ENCODE data around the gene TBC1D22A.

Gene TBC1D22A
- total RNA-seq = 45.8 to 54.7 (median 52.5) reads per million in 3 donors

- Histone ChIP-seq H3K27ac (ENCODE audit: insufficient read depth, low read length, poor library complexity, severe bottlenecking) (peak within 1 kb of the TSS; percentile 96), H3K4me1 (ENCODE audit: control insufficient read depth, insufficient read depth, low read length, poor library complexity, severe bottlenecking) (peaks cover 19% of the 10 kb centered on the region)
These were observed at the start of gene TBC1D22A for GRCh38 chr22:46762238-46763050. TBC1D22A (plus strand) TSS chr22:46762650; CDS start chr22:46762787, 137 bp downstream.

GRCh38 chr22:46714550-46714949 is 47.9 kb upstream of the TBC1D22A start:
- no peak overlapping the region for H3K4me3 ChIP-seq (ENCODE audit: insufficient read depth, low read depth, low read length, poor library complexity, severe bottlenecking)
- H3K36me3 ChIP-seq (ENCODE audit: control insufficient read depth, insufficient read depth, low read length) = peaks cover 66% of the 10 kb centered on the region
- no peak for DNase-seq
- no peaks in the 10 kb centered on the region for H3K27me3 ChIP-seq (replicated peaks; ENCODE audit: control insufficient read depth, insufficient read depth, low read length, poor library complexity, severe bottlenecking)
- H3K9me3 ChIP-seq (ENCODE audit: control insufficient read depth, low read length) = no peaks in the 10 kb centered on the region
- H3K27ac ChIP-seq (ENCODE audit: insufficient read depth, low read length, poor library complexity, severe bottlenecking) = no peak overlapping the region
- H3K4me1 ChIP-seq (ENCODE audit: control insufficient read depth, insufficient read depth, low read length, poor library complexity, severe bottlenecking) = no peaks in the 10 kb centered on the region

More at GRCh38 chr22:46762238-46763050, at the start of gene TBC1D22A:
- peak within 1 kb of the TSS; percentile 86 for H3K4me3 ChIP-seq (ENCODE audit: insufficient read depth, low read depth, low read length, poor library complexity, severe bottlenecking)
- H3K27me3 ChIP-seq (replicated peaks; ENCODE audit: control insufficient read depth, insufficient read depth, low read length, poor library complexity, severe bottlenecking) = no peaks in the 10 kb centered on the region
- no peaks in the 10 kb centered on the region for H3K36me3 ChIP-seq (ENCODE audit: control insufficient read depth, insufficient read depth, low read length)
- no peaks in the 10 kb centered on the region for H3K9me3 ChIP-seq (ENCODE audit: control insufficient read depth, low read length)
- peak; percentile 86 to 89 (median 88) for DNase-seq

- peaks cover 60% of the 10 kb centered on the region for H3K36me3 ChIP-seq (ENCODE audit: control insufficient read depth, insufficient read depth, low read length)
These were observed 42.5 kb upstream of the TBC1D22A start for GRCh38 chr22:46719921-46720320.

GRCh38 chr22:46721501-46722085 is 40.9 kb upstream of the TBC1D22A start:
- Histone ChIP-seq H3K27me3 (replicated peaks; ENCODE audit: control insufficient read depth, insufficient read depth, low read length, poor library complexity, severe bottlenecking) (no peaks in the 10 kb centered on the region), H3K4me3 (ENCODE audit: insufficient read depth, low read depth, low read length, poor library complexity, severe bottlenecking) (no peak overlapping the region), H3K4me1 (ENCODE audit: control insufficient read depth, insufficient read depth, low read length, poor library complexity, severe bottlenecking) (peaks cover 4% of the 10 kb centered on the region), H3K9me3 (ENCODE audit: control insufficient read depth, low read length) (no peaks in the 10 kb centered on the region), H3K36me3 (ENCODE audit: control insufficient read depth, insufficient read depth, low read length) (peaks cover 58% of the 10 kb centered on the region), H3K27ac (ENCODE audit: insufficient read depth, low read length, poor library complexity, severe bottlenecking) (no peak overlapping the region)
- DNase-seq = no peak

More at GRCh38 chr22:46719921-46720320, 42.5 kb upstream of the TBC1D22A start:
- Histone ChIP-seq H3K4me3 (ENCODE audit: insufficient read depth, low read depth, low read length, poor library complexity, severe bottlenecking) (no peak overlapping the region), H3K4me1 (ENCODE audit: control insufficient read depth, insufficient read depth, low read length, poor library complexity, severe bottlenecking) (peaks cover 4% of the 10 kb centered on the region), H3K27me3 (replicated peaks; ENCODE audit: control insufficient read depth, insufficient read depth, low read length, poor library complexity, severe bottlenecking) (no peaks in the 10 kb centered on the region), H3K9me3 (ENCODE audit: control insufficient read depth, low read length) (no peaks in the 10 kb centered on the region), H3K27ac (ENCODE audit: insufficient read depth, low read length, poor library complexity, severe bottlenecking) (no peak overlapping the region)
- no peak for DNase-seq

- Histone ChIP-seq H3K27me3 (replicated peaks; ENCODE audit: control insufficient read depth, insufficient read depth, low read length, poor library complexity, severe bottlenecking) (no peaks in the 10 kb centered on the region), H3K36me3 (ENCODE audit: control insufficient read depth, insufficient read depth, low read length) (peaks cover 51% of the 10 kb centered on the region), H3K4me1 (ENCODE audit: control insufficient read depth, insufficient read depth, low read length, poor library complexity, severe bottlenecking) (peaks cover 14% of the 10 kb centered on the region), H3K9me3 (ENCODE audit: control insufficient read depth, low read length) (no peaks in the 10 kb centered on the region), H3K4me3 (ENCODE audit: insufficient read depth, low read depth, low read length, poor library complexity, severe bottlenecking) (no peak overlapping the region), H3K27ac (ENCODE audit: insufficient read depth, low read length, poor library complexity, severe bottlenecking) (no peak overlapping the region)
- DNase-seq = no peak
These were observed 38.6 kb upstream of the TBC1D22A start for GRCh38 chr22:46723882-46724281.

GRCh38 chr22:46725096-46725495 is 37.4 kb upstream of the TBC1D22A start:
- Histone ChIP-seq H3K27me3 (replicated peaks; ENCODE audit: control insufficient read depth, insufficient read depth, low read length, poor library complexity, severe bottlenecking) (no peaks in the 10 kb centered on the region), H3K27ac (ENCODE audit: insufficient read depth, low read length, poor library complexity, severe bottlenecking) (no peak overlapping the region), H3K36me3 (ENCODE audit: control insufficient read depth, insufficient read depth, low read length) (peaks cover 43% of the 10 kb centered on the region), H3K4me1 (ENCODE audit: control insufficient read depth, insufficient read depth, low read length, poor library complexity, severe bottlenecking) (peaks cover 14% of the 10 kb centered on the region), H3K9me3 (ENCODE audit: control insufficient read depth, low read length) (no peaks in the 10 kb centered on the region), H3K4me3 (ENCODE audit: insufficient read depth, low read depth, low read length, poor library complexity, severe bottlenecking) (no peak overlapping the region)
- DNase-seq = no peak

- peaks cover 18% of the 10 kb centered on the region for H3K4me1 ChIP-seq (ENCODE audit: control insufficient read depth, insufficient read depth, low read length, poor library complexity, severe bottlenecking)
These were observed 36.1 kb upstream of the TBC1D22A start for GRCh38 chr22:46726066-46726985.

GRCh38 chr22:46726986-46727317 is 35.5 kb upstream of the TBC1D22A start:
- Histone ChIP-seq H3K4me3 (ENCODE audit: insufficient read depth, low read depth, low read length, poor library complexity, severe bottlenecking) (no peak overlapping the region), H3K27ac (ENCODE audit: insufficient read depth, low read length, poor library complexity, severe bottlenecking) (no peak overlapping the region), H3K9me3 (ENCODE audit: control insufficient read depth, low read length) (no peaks in the 10 kb centered on the region), H3K4me1 (ENCODE audit: control insufficient read depth, insufficient read depth, low read length, poor library complexity, severe bottlenecking) (peaks cover 23% of the 10 kb centered on the region), H3K36me3 (ENCODE audit: control insufficient read depth, insufficient read depth, low read length) (peaks cover 40% of the 10 kb centered on the region), H3K27me3 (replicated peaks; ENCODE audit: control insufficient read depth, insufficient read depth, low read length, poor library complexity, severe bottlenecking) (no peaks in the 10 kb centered on the region)
- DNase-seq = no peak

More at GRCh38 chr22:46726066-46726985, 36.1 kb upstream of the TBC1D22A start:
- Histone ChIP-seq H3K9me3 (ENCODE audit: control insufficient read depth, low read length) (no peaks in the 10 kb centered on the region), H3K27me3 (replicated peaks; ENCODE audit: control insufficient read depth, insufficient read depth, low read length, poor library complexity, severe bottlenecking) (no peaks in the 10 kb centered on the region), H3K36me3 (ENCODE audit: control insufficient read depth, insufficient read depth, low read length) (peaks cover 38% of the 10 kb centered on the region), H3K27ac (ENCODE audit: insufficient read depth, low read length, poor library complexity, severe bottlenecking) (no peak overlapping the region), H3K4me3 (ENCODE audit: insufficient read depth, low read depth, low read length, poor library complexity, severe bottlenecking) (no peak overlapping the region)
- DNase-seq = no peak

GRCh38 chr22:46727813-46728364 is 34.6 kb upstream of the TBC1D22A start:
- no peaks in the 10 kb centered on the region for H3K9me3 ChIP-seq (ENCODE audit: control insufficient read depth, low read length)
- no peak overlapping the region for H3K27ac ChIP-seq (ENCODE audit: insufficient read depth, low read length, poor library complexity, severe bottlenecking)
- no peak for DNase-seq
- H3K4me1 ChIP-seq (ENCODE audit: control insufficient read depth, insufficient read depth, low read length, poor library complexity, severe bottlenecking) = peaks cover 28% of the 10 kb centered on the region
- no peak overlapping the region for H3K4me3 ChIP-seq (ENCODE audit: insufficient read depth, low read depth, low read length, poor library complexity, severe bottlenecking)
- no peaks in the 10 kb centered on the region for H3K27me3 ChIP-seq (replicated peaks; ENCODE audit: control insufficient read depth, insufficient read depth, low read length, poor library complexity, severe bottlenecking)
- H3K36me3 ChIP-seq (ENCODE audit: control insufficient read depth, insufficient read depth, low read length) = peaks cover 42% of the 10 kb centered on the region

All from effector memory CD4-positive, alpha-beta T cell (primary cell).